GM21447 (cell line): ENCODE results near the gene KDM2B.

Experiments used
- ATAC-seq: cut with Tn5 transposase; IDR thresholded peaks from one replicate; pipeline ENCODE4 v1.9.1; 2021; ENCODE audit not compliant: unreplicated experiment

KDM2B gene

DNA sequence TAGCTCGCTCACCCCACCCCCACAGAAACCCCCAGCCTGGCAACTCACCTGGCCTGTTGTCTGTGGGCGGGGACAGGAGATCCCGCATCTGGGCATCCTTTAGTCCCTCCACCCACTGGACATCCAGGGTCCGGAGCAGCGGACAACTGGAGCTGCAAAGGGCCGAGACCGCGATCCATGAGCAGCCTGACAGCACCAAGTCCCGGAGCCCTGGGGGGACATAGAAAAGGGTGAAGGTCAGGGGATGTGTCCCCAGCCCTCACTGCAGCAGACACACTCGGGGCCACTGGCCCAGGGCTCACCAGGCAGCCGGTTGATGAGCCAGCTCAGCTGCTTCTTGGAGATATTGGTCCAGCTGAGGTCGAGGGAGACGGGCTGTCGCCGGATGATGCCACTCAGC, 140.1 kb downstream of the KDM2B start:
- ATAC-seq = no peak

DNA sequence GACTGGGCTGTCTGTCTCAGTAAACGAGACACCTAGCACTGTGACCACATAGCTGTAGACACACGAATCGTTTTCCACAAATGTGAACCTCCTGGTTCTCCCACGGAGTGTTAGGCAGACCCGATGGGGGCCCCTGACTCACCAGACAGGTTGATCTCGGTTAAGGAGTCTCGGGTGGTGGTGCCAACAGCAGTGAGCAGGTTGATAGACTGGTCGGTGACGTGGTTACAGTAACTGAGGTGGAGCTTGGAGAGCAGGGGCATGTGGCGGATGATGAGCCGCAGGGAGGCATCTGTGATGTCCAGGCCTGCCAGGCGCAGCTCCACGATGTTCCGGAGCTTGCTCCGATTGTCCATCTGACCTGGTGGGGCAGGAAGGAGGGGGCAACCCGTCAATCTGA, 141.1 kb downstream of the KDM2B start:
- ATAC-seq = no peak

DNA sequence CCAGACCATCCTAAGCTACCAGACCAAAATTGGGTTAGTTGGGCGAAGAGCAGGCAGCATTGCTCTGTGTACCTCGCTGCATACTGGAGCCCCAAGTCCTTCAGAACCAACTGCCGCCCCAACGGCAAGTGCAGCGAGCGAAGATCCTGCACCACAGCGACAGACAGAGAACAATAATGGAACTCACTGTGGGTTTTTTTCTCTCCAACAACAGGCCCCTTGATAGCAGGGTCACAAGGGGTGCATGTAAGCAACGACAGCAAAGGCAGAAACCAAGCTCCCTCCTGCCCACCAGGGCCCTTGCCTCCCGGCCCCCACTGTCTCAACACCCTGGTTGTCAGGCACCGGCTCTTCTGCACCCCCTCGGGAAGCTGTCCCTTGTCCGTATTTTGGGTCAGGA, 141.9 kb downstream of the KDM2B start:
- no peak for ATAC-seq

DNA sequence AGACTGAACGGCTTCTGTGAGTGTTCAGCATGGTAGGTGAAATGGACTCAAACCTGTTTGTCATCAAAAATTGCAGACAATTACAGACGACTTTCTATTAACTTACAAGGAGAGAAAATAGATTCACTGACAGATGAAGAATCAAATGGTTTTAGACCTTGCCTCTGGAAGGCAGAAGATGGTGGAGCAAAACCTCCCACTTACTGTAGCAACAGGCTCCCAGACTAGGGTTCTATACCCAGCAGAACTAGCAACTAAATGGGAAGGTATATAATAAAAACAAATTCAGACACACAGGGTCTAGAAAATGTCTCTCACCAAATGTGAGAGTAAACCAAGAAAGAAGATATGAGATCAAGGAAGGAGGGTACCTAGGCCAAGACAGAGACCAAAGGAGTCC, 144.1 kb downstream of the KDM2B start:
- ATAC-seq = no peak

DNA sequence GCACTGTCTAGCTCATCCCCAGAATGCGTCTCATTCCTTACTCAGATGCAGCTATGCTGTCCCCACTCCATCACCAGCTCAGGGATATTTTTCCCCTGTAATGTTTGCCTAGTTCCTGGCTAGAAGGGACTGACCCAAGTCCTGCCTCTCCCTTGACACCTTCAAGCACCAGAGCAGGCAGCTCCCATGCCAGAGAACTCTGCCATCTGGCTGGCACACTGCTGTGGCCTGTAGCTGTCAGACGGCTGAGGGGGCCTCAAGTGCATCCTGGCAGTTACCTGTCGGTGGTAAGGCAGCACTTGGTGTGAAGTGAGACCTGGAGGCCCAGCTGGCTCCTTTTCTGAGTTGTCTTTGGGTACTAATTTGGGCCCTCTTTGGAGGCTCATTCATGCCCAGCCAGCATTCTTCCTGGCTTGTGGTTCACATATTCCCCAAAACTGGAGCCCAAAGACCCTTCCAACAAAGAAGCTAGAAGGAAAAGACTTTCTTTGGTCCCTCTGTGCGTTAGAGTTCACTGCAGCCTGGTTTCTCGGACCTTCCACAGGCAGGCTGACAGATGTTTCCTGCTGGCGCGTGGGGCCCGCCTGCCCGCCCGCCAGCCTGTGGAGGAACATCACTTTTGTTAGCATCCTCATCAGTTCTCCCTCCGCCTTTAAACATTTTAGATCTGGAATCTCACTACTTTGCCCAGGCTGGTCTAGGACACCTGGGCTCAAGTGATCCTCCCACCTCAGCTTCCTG, 147.9 kb downstream of the KDM2B start:
- no peak for ATAC-seq

DNA sequence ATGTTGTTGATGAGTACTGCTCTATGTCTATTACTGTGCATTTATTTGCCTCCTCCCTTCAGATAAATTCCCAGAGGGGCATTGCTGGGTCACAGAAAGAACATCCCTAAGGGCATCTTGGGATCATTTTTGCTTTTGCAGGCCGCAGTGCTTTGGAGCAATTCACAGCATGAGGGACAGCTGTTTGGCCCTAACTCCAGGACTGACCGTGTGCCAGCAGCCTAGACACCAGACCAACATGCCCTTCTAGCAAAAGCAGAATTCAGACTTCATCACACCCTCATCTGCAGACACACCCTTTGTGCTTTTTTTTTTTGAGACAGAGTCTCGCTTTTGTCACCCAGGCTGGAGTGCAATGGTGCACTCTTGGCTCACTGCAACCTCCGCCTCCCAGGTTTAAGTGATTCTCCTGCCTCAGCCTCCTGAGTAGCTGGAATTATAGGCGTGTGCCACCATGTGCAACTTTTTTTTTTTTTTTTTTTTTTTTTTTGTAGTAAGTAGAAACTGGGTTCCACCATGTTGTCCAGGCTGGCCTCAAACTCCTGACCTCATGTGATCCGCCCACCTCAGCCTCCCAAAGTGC, 149.9 kb downstream of the KDM2B start:
- ATAC-seq = no peak

DNA sequence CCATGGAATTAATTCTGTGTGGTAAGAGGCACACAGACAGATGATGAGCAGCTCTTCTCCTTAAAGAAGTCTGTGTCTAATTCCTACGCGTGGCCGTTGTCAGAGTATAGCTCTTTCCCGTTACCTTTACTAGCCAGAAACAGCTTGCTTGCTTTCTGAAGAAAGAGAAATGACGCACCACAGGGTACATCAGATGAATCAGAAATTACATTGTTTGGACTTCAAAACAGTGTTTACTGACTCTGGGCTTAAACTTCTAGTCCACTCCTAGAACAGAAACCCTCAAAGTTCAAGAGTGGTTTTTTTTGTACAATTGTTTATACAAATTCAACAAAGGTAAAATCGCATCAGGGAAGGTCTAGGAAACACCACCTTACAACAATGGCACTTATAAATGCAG, 151.9 kb downstream of the KDM2B start:
- ATAC-seq = no peak

DNA sequence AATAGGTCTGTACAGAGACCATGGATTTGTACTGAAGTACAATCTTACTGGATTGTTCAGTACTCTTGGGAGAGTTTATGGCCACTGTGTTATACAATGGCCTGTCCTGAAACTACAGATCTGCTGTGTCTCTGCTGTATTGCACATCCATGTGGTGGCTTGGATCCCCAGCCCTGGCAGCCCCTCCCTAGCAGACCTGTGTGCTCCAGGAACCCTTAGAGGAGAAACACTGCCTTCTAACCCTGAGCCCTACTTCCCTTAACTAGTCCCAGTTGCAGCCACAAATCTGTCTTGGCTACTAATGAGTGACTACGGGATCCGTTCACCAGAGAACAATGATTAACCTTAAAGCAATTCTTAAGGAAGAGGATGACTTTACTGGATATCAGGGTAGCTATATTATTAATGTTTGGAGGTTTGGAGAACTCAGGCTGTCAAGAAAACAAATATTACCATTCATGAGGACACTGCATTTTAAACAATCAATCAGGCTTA, 153.2 kb downstream of the KDM2B start:
- ATAC-seq = no peak

DNA sequence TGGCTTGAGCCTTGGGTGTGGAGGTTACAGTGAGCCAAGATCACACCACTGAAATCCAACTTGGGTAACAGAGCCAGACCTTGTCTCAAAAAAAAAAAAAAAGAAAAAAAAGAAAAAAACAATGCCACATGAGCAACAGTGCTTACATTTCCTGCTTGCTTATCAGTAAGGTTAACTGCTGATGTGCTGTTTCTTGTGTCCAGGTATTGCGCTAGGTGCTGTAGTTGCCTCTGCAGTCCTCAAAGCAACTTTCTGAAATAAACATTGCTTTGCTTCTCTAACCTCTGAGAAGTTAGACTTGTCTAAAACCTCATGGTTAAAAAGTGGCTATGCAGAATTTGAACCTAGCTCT, 156.2 kb downstream of the KDM2B start:
- no peak for ATAC-seq

DNA sequence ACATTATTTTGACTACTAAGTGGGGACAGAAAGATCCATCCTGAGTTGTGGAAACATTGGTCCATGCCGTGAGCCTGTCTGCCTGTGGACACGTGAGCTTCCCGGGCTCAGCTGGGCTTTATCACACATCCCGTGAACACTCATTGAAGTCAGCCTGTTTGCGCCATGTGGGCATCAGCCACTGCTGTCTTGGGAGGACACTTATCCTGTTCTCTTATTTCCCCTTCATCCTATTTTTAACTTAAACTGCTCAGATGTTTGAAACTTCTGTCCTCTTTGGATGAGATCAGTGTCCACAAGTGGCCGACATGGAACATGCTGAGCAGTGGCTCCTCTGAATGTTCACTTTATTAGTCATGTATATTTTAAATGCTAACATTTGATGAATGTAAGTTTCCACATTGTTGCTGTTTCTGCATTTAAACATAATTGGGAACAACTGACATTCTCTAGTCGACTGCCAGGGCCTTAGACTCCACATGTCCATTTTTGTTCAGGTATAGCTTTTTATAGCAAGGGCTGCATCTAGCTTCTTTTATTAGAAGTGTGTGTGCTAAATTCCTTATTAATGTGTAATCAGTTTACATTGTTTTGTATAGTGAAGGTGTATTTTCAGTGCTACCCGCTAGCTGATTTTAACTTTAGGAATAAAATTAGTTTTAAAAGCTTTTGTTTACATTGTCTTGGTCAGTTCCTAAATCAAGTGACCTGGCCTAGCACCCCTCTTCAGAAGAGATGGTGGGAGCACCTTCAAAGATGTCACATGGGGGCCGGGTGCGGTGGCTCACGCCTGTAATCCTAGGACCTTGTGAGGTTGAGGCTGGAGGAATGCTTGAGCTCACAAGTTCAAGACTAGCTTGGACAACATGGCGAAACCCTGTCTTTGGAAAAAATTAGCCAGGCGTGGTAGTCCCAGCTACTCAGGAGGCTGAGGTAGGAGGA, 156.9 kb downstream of the KDM2B start:
- ATAC-seq = no peak

DNA sequence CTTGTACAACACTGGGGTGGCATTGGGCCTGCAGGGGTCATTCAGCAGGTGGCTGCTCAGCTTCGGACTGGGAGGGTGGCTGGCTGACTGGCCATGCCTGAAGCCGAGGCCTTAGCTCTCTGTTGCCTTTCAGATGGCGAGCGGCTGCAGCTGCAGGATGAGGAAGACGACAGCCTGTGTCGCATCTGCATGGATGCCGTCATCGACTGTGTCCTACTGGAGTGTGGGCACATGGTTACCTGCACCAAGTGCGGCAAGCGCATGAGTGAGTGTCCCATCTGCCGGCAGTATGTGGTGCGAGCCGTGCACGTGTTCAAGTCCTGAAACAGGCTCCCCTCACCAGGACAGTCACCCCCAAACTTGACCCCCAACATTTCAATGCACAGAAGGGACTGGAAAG, 157.6 kb downstream of the KDM2B start:
- no peak for ATAC-seq

DNA sequence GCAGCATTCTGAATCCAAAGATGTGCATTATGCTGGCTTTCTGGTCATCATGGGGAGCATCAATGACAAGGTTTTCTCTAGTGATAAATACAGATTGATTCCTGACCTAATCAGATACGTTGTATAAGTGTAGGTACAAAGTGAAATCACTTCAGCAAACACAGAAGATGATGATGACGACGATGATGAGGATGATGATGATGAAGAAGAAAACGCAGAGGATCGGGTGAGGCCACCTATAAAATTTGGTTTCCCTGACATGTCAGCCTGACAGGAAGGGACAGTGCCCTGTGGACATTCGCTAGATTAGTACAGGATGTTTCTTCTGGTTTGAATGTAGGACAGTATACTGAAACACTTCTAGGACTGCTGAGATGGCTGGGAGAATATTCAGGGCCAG, 160.7 kb downstream of the KDM2B start:
- ATAC-seq = no peak

DNA sequence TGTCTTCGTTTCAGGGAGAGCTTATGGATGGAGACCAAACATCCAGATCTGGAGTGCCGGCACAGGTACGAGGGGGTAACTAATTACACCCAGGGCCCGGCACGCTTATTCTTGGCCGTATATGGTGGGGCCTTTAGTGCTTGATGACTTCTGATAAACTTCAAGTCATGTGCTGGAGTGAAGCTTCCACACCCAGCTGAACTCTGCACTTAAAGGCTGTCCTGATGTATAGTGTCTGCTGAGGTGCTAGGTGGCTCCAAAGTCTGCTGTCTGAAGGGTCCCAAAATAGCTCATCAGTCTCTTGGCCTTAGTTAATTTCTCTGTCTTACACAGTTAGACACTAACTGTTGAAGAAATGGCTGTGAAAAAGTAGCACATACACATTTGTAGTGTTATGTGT, 163.0 kb downstream of the KDM2B start:
- ATAC-seq = no peak

DNA sequence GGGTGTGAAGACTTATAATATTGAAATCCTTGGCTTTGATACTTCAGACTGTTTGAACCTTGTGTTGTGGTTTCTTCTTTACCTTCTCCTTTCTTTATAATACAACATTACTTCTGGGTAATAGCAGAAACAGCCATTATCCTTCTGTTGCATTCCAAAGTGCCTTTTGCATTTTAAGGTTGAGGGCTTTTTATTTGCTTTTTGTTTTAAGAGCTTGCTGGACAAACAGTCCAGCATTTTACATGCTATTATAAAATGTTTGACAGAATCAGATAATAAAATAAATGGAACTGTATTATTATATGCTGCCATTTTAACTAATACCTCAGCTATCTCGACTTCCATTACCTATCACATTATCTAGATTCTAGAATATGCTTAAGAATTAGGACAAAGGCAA, 166.9 kb downstream of the KDM2B start:
- no peak for ATAC-seq

DNA sequence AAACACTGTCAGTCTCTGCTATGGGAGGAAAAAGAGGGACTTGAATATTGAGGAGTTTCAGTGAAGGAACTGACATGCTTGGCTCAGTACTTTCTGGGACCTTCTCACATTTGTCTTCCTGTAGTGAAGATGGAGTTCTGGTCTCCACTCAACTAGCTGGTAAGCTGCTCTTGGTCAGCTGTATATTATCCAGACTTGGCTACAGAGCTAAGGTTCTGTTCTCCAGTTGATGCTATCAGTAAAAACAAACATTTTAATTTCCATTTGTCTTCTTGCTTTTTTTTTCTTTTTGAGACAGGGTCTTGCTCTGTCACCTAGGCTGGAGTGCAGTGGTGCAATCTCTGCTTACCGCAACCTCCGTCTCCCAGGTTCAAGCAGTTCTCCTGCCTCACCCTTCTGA, 175.6 kb downstream of the KDM2B start:
- no peak for ATAC-seq

DNA sequence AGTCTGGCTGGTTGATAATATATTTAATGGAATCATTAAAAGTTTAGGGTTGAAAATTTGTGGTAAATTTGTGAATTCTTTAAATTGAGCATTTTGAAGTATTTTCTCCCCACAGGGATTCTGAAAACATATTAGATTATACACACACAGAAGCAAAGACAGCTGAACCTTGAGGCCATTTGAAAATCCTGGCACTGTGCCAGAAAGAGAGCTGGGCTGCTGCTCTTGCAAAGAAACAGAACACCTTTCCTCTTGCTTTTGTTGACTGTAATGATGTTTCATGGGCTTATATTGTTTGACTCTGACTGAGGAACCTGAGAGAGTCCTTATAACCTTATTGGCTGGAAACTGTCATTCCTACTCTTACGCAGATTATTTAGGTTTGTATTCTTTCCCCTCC, 176.1 kb downstream of the KDM2B start:
- ATAC-seq = no peak

DNA sequence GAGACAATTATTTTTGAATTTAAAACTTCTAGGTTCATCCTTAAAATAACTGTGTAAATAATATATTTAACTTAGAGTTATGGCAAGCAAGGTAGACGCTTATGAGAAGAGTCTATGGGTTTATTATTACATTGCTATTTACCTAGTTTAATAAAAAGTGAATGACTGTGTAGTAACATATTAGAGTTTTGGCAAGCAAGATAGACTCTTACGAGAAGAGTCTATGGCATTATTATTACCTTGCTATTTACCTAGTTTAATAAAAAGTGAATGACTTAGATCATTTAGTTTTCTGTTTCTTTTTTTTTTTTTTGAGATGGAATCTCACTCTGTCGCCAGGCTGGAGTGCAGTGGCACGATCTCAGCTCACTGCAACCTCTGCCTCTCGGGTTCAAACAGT, 177.1 kb downstream of the KDM2B start:
- ATAC-seq = no peak

DNA sequence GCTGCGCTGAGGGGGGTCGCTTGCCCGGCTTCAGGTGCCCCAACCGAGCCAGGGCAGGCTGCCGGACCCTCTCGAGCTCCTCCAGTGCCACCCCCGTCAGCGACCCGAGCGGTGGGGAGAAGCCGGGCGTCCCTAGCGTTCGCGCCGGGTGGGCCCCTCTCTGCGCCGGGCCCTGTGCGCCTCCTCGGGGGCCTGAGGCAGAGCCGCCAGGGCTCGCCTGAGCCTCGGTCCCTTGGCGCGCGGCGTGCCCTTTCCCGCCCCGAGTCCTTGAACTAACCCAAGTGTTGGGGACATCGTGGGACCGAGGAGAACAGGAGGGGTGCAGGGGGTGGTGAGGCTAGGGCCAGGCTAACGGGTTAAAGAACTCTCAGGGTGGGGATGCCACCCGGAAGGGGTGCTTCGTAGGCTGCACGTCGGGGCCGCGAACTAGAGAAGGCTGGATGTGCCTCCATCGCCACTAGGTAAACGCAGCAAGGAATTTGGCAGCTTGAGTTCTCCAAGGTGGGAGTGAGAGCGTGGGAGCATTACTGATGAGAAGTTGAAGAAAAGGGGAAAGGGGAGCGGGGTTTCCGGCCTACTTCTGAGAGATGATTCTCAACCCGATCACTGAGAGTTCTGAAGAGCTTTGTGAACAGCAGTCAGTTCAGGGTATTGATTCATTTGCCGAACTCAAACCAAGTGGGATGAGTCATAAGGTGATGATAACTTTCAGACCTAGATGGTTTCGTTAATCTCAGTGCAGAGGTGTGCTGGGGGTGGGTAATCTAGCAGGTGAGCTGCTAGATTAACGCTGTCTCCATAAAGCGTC, 180.3 kb downstream of the KDM2B start:
- peak; percentile 42 for ATAC-seq

DNA sequence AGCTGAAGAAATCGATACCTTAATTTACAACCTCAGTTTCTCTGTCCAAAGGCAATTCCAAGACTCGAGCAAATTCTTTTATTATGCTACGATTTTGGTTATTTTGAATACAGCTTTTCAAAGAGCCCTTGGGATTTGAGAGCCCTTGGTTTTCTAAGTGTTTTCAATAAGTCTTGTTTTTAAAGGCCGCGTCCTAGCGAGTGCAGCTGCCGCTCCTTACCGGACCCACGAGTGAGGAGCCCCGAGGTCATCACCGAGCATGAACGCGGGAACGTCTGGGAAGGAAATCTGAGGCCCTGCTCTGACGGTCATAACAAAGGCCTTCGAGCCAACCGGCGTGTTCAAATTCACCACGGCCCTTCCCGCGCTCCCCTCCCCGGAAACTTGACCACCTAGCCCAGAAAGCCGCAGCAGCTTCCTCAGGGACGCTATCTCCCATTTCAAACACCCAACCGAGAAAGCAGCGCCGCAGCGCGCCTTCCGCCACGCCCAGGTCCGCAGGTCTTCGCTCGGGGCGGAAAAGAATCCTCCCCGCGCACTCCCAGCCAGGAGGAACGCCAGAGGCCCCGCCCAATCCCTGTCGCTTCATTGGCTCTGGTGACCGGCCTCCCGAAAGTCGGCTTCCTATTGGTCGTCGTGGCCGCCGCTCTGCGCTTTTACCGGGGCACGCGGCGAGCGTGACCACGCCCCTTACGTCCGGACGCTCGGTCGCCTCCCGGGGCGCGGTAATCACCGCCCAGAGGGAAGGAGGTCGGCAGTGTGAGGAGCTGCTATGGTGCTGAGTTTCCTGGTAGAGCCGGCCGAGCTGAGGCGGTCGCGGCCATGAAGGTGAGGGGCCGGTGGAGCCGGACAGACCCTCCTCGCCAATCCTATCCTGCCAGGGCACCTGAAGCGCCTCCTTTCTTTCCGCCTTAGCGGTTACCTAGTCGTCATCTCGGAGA, 181.2 kb downstream of the KDM2B start, which contains the start of gene RNF34:
RNF34 (plus strand) TSS at position 728 of the 941 bp plus-strand sequence; CDS start at position 823, 95 bp downstream.
- ATAC-seq = peak; percentile 88

DNA sequence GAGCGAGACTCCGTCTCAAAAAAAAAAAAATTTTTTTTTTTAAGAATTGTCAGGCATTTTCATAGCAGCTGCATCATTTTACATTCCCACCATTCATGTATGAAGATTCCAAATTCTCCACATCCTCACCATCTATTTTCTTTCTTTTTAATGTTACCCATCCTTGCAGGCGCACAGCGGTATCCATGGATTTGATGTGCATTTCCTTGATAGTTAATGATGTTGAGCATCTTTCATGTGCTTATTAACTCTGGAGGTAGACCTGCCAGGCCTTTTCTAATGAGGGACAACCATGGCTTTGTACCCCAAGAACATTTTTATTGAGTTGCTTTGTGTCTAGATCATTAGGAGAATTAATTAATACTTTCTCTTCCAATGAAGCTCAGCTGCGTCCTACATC, 182.5 kb downstream of the KDM2B start:
- no peak for ATAC-seq
